ENCODE measurements around the gene BAZ2A. TPM values are rescaled to one million over a fixed set of nuclear protein-coding genes. Genes with fewer than 3 reads are reported as not detected.
A peak's percentile ranks its signal among the peaks of the same experiment; 100 is the strongest.

The BAZ2A gene
- total RNA-seq, 1 experiment from 2014 or later = 2.4 TPM

DNA sequence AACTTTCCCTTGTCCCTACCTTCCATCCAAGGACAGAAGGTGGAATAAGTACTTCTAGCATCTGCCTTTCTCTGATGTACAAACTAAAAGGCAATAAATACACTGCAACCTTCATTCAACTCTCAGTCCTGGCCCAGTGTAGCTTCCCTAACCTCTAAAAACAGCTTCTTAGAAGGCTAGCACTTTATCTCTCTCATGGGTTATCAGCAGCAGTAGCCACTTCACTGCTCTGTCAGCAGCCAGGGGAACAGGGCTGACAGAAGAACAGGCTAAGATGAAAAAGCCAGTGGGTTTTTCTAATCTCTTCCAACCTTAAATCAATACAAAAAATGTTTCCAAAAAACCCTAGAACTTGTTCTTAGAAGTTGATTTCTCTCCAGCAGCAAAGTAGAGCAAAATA lies 13.2 kb downstream of the BAZ2A start:
- H3K9me3 ChIP-seq = no peaks in the 10 kb centered on the region
- no peak overlapping the region for H3K4me3 ChIP-seq
- no peak for DNase-seq
- no peaks in the 10 kb centered on the region for H3K27me3 ChIP-seq
- peaks cover 76% of the 10 kb centered on the region for H3K36me3 ChIP-seq

DNA sequence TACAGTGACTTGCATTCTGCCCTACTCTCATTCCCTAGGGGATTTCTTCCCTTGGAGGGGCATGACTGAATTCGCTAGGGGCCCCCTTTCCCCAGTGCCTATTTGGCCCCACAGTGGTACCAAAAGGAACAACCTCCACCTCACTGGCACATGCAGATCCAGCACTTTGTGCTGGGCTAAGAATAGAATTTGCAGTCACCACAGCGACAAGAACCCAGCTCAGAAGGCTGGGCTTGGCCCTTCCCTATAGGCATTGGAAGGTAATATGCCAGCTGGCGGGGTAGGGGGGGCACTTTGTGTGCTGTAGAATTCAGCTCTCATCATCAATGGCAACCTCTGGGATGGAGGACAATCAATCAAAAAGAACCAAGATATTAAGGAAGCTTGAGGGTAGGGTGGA lies 13.9 kb downstream of the BAZ2A start:
- Histone ChIP-seq H3K27me3 (no peaks in the 10 kb centered on the region), H3K36me3 (peaks cover 81% of the 10 kb centered on the region), H3K4me3 (no peak overlapping the region), H3K9me3 (no peaks in the 10 kb centered on the region)
- no peak for DNase-seq

DNA sequence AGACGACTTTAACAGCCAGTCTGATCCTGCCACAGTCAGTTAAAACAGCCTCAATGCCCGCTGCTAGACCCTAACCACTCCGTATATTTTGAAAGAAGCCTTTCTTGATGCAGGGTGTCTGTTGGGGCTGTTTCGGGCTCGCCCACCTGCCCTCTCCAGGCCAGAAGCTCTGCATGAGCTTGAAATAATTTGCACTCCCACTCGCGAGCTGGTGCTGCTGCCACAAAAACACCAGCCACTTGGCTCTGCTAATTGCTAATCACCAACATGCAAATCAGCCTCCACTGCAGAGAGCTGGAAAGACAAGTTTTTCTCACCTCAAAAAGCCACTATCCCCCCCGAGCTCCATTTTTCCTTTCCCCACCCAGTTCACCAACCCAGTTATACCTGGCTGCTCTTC lies 15.5 kb downstream of the BAZ2A start:
- H3K36me3 ChIP-seq = peaks cover 92% of the 10 kb centered on the region

DNA sequence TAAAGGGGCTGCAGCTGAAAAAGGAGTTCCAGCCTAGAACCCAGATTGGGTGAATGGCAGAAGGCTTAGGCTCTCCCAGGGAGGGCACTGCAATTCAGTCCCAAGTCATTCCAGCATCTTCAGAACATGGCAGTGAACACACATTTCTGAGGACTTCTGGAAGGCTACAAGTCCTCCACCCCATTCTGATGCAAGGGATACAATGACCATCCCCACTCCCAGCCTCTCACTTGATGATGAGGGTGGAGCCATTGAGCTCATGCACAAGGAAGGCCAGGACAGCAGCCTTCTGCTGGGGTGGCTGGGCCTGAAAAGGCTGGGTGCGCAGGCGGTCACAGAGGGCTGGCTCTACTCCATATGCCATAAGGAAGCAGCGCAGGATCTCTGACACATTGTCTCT lies 25.8 kb downstream of the BAZ2A start:
- DNase-seq = no peak
- Histone ChIP-seq H3K4me3 (no peak overlapping the region), H3K36me3 (peaks cover 90% of the 10 kb centered on the region)

More for the DNA sequence above, 15.5 kb downstream of the BAZ2A start:
- Histone ChIP-seq H3K27me3 (no peaks in the 10 kb centered on the region), H3K4me3 (no peak overlapping the region), H3K9me3 (no peaks in the 10 kb centered on the region)
- no peak for DNase-seq

DNA sequence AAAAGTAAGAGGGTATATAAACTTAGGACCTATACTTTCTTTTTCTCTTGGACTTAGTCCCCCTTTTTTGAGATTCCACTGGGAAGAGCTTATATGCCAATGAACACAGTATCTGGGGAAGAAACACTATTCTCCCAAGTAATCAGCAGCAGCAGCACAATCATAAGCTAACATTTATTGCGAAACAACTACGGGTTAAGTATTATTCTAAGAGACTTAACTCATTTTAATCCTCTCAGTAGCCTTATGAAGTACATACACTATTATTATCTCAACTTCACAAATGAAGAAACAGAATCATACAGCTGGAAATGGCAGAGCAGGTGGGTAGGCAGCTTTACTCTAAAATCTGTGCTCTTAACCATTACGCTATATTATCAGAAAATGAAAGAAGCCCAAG lies 27.9 kb downstream of the BAZ2A start:
- Histone ChIP-seq H3K4me3 (no peak overlapping the region), H3K9me3 (no peaks in the 10 kb centered on the region), H3K27me3 (no peaks in the 10 kb centered on the region), H3K36me3 (peaks cover 89% of the 10 kb centered on the region)
- no peak for DNase-seq

More for the DNA sequence above, 25.8 kb downstream of the BAZ2A start:
- Histone ChIP-seq H3K27me3 (no peaks in the 10 kb centered on the region), H3K9me3 (no peaks in the 10 kb centered on the region)

DNA sequence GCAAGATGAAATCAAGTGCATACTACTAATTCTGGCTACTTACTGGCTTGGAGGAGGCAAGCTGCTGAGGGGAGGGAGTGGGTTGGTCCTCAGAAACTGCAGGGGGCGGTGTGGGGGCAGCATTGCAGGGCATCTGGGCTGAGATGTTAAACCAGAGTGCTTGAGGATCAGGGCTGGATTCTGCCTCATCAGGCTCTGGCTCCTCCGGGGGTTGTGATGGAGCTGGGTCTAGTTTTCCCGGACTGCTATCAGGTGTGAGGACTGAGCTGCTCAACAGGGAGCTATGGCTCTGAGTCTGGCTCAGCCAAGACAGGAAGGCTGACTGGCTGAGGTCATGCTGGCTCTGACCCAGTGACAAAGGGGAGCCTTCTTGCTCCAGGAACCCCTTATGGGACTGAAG lies 28.6 kb downstream of the BAZ2A start:
- peaks cover 88% of the 10 kb centered on the region for H3K36me3 ChIP-seq
- H3K4me3 ChIP-seq = no peak overlapping the region
- H3K9me3 ChIP-seq = no peaks in the 10 kb centered on the region
- no peak for DNase-seq
- H3K27me3 ChIP-seq = no peaks in the 10 kb centered on the region

DNA sequence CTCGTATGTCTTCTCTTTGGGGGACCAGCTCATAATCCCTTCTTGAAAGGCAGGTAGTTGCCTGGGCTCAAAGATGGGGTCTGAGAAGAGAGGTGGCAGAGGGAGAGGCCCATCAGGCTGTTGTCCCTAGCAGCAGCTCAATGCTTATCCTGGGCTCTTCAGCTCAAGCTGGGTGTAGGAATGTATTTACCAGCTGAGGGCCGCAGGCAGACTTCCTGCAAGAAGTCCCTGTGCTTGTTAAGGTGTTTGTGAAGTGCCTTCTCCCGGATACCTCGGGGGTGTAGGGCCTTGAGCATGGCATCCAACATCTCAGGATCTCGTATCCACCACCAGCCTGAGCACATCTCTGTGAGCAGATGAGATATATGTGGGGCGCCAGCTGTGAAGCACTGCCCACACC lies 29.4 kb downstream of the BAZ2A start:
- Histone ChIP-seq H3K4me3 (no peak overlapping the region), H3K36me3 (peaks cover 86% of the 10 kb centered on the region)
- DNase-seq = no peak

DNA sequence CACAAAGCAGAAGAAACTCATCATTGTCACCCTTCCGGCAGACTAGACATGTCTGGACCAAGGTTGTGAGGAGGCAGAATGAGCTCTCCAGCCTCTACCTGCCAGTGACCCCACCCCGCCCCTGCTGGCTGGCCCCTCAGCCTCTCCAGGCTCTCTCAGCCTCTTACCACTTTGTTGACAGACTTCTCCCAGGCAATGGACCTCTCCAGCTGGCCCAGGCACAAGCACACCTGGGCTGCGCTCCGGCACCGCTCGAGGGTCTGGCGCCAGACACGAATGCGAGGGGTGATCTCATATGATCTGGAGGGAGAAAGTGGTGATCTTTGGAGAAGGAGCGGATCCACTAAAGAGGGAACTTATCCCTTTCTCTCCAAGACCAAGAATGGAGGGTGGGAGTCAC lies 30.3 kb downstream of the BAZ2A start:
- no peak for DNase-seq
- Histone ChIP-seq H3K27me3 (no peaks in the 10 kb centered on the region), H3K9me3 (no peaks in the 10 kb centered on the region), H3K4me3 (no peak overlapping the region), H3K36me3 (peaks cover 80% of the 10 kb centered on the region)

More for the DNA sequence above, 29.4 kb downstream of the BAZ2A start:
- H3K9me3 ChIP-seq = no peaks in the 10 kb centered on the region
- H3K27me3 ChIP-seq = no peaks in the 10 kb centered on the region

DNA sequence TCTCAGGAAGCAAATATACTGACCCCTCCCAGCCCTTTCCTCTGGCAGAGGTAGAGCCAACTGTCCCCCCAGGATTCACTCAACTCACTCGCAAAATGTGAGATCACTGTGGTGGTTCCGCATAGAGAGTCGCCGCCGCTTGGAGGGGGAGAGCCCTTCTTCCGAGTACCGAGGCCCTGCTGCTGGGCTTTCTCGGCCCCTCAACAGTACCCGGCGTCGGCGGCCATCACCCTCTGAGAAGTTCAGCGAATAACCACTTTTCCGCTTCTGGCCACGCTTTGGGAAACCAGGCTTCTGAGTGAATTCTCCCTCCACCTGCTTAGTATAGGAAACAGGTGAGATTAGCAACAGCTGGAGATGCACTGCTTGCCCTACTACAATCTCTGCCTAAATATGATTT lies 31.1 kb downstream of the BAZ2A start:
- H3K9me3 ChIP-seq = no peaks in the 10 kb centered on the region
- no peak for DNase-seq
- H3K27me3 ChIP-seq = no peaks in the 10 kb centered on the region
- H3K4me3 ChIP-seq = no peak overlapping the region
- H3K36me3 ChIP-seq = peaks cover 79% of the 10 kb centered on the region

DNA sequence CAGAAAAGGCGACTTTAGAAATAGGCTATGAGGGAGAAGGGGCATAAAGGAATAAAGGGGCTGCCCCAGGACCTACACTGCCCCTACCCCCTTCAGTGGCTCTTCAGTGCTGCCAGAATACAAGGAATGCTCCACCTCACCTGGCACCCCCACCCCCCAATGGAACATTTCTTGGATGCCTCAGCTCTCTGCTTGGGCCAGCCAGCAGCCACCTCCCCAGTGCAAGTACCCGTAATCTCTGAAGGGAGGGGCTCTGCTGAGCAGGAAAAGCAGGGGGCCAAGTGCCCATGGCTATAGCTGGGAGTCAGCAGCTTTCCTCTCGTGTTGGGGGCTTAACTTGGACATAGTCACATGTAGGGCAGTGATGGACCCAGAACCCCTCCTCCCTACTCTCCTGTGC lies 33.3 kb downstream of the BAZ2A start:
- H3K36me3 ChIP-seq = peaks cover 69% of the 10 kb centered on the region
- no peak overlapping the region for H3K4me3 ChIP-seq
- DNase-seq = no peak

DNA sequence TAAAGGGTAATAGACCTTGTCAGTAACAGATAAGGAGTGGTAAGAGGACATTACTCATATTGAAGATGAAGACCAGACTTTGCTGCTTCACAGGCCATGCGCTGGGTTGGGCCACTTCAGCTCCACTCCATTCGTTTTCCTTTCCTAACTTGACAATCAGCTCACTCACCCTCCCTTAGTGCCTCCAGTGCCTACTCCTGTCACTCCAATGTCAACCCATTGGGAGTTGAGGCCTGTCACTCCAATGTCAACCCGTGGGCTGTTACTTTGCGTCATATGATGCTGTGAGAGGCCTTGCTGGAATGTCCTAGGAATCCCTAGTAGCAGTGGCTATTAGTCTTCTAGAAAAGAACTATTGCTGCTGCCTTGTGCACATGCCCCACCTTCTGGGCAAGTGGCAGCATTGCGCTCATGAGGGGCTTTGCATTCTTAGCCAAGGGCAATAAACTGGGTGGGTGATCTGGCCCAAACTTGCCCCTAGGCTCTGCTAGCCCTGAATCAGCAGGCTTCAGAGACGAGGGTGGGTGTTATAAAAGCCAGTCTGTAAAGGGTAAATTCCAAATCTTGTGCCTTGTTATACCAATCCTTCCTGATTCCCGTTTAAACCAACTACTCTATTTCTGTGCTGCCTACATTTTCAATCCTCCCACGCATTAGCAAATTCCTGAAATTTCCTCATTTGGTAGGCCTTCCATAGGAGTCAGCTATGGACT lies 36.1 kb downstream of the BAZ2A start:
- Histone ChIP-seq H3K9me3 (no peaks in the 10 kb centered on the region), H3K27me3 (no peaks in the 10 kb centered on the region), H3K4me3 (no peak overlapping the region), H3K36me3 (peaks cover 43% of the 10 kb centered on the region)
- DNase-seq = peak; percentile 50

More for the DNA sequence above, 33.3 kb downstream of the BAZ2A start:
- no peaks in the 10 kb centered on the region for H3K9me3 ChIP-seq
- no peaks in the 10 kb centered on the region for H3K27me3 ChIP-seq

DNA sequence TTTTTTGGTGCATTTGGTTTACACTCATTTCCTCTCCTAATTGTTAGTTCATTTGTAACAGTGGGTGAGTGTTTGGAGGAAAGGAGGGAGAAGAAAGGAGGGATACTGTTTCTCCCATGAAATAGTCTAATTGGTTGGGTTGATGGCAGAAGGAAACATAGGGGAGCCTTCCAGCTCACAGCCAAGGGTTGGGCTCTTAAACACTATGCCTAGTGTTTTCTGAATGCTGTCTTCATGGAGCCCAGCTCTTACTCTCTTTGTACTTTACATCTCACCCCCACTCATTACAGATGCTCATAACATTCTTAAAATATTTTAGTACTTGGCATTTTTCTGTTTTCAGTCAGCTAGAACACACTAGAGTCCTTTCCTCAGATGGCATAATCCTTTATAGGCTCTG lies 38.2 kb downstream of the BAZ2A start:
- peaks cover 40% of the 10 kb centered on the region for H3K36me3 ChIP-seq
- H3K27me3 ChIP-seq = no peaks in the 10 kb centered on the region
- no peak for DNase-seq
- H3K9me3 ChIP-seq = no peaks in the 10 kb centered on the region
- H3K4me3 ChIP-seq = no peak overlapping the region

DNA sequence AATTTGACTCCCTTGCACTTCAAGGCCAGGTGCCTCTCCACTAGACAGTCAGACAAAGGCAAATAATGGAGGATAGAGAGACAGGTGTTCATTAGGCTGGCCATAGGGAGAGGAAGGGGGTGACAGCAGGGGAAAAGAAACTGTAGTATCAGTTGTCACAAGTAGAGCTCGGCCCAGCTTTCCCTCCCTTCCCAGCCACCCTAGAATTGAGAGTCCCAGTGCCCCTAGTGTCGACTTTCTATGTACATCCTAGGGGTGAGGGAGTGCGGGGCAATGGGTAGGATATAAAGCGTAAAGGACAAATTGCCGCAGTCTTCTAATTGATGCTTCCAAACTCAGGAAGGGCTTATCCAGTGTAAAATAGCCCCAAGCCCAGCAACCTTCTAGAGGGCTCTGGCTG lies 39.0 kb downstream of the BAZ2A start:
- no peak for DNase-seq
- Histone ChIP-seq H3K27me3 (no peaks in the 10 kb centered on the region), H3K36me3 (peaks cover 37% of the 10 kb centered on the region), H3K4me3 (no peak overlapping the region), H3K9me3 (no peaks in the 10 kb centered on the region)

DNA sequence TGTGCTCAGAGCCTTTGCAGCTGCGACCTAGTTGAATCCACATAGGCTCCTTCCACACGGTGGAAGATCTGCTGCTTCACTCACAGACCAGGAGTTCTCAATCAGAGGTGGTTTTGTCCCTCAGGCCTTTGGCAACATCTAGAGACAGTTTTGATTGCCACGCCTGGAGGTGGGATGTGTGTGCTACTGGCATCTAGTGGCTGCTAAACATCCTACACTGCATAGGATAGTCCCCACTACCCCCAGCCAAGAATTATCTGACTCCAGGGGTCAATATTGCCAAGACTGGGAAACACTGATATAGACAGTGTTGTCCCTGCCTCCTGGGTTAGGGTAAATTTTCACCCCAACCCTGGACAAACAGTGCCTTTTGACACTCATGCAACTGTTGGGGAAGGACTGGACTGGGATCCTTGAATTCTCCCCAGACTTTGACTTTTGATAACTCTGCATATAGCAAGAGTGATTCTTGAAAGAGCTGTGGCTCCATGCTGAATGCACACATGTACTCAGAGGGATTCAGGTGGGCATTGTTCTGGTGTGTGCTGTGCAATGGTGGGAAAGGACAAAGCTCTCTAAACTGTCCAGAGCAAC lies 39.8 kb downstream of the BAZ2A start:
- Histone ChIP-seq H3K4me3 (no peak overlapping the region), H3K36me3 (peaks cover 41% of the 10 kb centered on the region), H3K27me3 (no peaks in the 10 kb centered on the region), H3K9me3 (no peaks in the 10 kb centered on the region)
- no peak for DNase-seq

DNA sequence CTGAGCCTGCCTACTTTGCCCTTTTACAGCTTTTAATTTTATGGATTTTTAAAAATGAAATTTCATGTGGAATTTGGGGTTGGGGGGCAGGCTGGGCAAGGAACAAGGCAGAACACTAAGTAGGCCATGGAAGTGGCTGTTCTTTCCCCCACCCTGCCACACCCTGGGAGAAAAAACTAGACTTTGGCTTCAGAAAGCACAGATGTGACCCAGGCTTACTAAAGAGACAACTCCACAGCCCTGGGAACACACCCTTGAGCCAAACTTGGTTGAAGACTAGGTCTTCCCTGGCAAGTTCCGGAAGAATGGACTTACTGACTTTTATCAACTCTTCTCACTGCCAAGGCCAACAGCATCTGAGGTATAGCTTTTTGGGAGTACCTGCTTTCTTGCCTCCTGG lies 40.3 kb downstream of the BAZ2A start:
- H3K9me3 ChIP-seq = no peaks in the 10 kb centered on the region

DNA sequence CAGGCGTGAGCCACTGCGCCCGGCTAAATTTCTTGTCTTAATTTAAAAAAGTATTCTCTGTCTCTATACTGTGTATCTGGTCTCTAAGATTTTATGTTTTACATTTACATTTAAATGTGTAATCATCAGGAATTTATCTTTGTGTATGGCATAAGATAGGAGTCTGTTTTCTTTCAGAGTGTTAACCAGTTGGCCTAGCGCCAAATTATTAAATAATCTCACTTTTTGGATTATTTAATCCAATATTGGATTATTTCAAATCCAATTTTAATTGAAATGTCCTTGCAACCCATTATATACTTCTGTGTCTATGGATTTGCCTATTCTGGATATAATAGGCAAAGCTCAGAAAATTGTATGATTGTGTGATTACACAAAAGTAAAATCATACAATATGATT lies 45.0 kb downstream of the BAZ2A start:
- Histone ChIP-seq H3K27me3 (no peaks in the 10 kb centered on the region), H3K4me3 (no peak overlapping the region), H3K36me3 (peaks cover 28% of the 10 kb centered on the region), H3K9me3 (no peaks in the 10 kb centered on the region)
- DNase-seq = no peak

More for the DNA sequence above, 40.3 kb downstream of the BAZ2A start:
- peaks cover 43% of the 10 kb centered on the region for H3K36me3 ChIP-seq
- DNase-seq = no peak
- no peak overlapping the region for H3K4me3 ChIP-seq
- no peaks in the 10 kb centered on the region for H3K27me3 ChIP-seq

DNA sequence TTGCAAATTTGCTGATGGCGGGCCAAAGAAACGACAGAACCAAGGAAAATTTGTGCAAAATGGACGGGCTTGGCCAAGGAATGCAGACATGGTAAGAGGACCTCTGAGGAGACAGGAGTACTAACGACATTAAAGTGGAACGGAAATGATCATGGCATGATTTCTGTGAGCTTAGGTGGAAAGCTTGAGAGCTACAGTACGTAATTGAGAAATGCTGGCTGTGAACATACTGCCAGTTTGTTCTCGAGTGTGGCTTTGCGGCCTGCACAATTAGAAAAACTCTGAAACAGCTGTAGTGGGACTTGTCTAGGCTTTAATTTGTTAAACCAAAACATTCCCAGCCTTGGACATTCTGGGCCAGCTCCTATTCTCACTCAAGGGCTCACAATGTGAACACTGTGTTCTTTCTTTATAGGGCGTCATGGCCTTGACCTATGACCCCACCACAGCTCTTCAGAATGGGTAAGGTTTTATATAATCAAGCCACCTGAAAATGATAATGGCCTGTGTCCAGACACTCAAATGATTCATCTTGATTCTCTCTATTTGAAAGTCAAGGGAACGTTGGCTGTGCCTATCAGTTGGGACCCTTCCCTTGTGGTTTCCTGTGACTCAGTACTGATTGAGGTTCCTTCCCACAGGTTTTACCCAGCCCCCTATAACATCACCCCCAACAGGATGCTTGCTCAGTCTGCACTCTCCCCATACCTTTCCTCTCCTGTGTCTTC lies 48.5 kb downstream of the BAZ2A start:
- Histone ChIP-seq H3K27me3 (no peaks in the 10 kb centered on the region), H3K4me3 (no peak overlapping the region), H3K9me3 (no peaks in the 10 kb centered on the region), H3K36me3 (peaks cover 14% of the 10 kb centered on the region)
- no peak for DNase-seq

Measured in MG63 (cell line).